Astrocyte of the spinal cord (primary cell): ENCODE data around the gene PLA2G2C.
A peak's percentile ranks its signal among the peaks of the same experiment; 100 is the strongest.

ENCODE experiments used
- DNase-seq: peaks from one replicate; pipeline ENCODE4 v3.0.0; 2011; ENCODE audit warnings: low read depth, low spot score
- H3K4me3 ChIP-seq: 2 replicates; pipeline ENCODE4 v1.5.1; 2011; ENCODE audit warnings: low read depth, mild to moderate bottlenecking, low read length, moderate library complexity
- in situ Hi-C: cut with HindIII; loops from 2 replicates; pipeline ENCODE4 v1.10.0; 2017; ENCODE audit warnings: low sequenced_read_pairs
- TF ChIP-seq, protein P1 (sequence below): IDR thresholded peaks from 2 replicates; pipeline ENCODE4 v1.5.1; 2012; ENCODE audit warnings: low read depth, mild to moderate bottlenecking, low read length, inconsistent platforms

The PLA2G2C gene

DNA sequence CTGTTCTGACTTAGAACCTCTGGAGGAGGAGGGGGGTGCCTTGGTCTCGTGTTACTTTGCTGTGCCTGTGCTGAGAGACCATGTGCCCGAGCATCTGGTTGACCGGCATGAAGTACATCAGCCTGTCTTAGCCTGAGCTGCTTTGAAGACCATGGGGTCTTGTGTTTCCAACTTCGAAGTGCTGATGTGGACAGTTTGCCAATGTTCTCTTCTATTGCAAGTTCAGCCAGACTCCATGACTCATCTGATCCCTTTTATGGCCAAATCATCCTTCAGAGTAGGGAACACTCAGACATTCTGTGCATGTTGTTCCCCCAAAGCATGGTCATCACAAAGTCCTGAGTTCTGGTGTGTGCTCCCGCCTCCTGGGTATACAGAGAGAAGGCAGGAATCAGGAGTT lies 6.0 kb upstream of the PLA2G2C start:
- in situ Hi-C loops: no loop called here
- H3K4me3 ChIP-seq: no peak overlapping the region
- TF ChIP-seq, protein P1, sequence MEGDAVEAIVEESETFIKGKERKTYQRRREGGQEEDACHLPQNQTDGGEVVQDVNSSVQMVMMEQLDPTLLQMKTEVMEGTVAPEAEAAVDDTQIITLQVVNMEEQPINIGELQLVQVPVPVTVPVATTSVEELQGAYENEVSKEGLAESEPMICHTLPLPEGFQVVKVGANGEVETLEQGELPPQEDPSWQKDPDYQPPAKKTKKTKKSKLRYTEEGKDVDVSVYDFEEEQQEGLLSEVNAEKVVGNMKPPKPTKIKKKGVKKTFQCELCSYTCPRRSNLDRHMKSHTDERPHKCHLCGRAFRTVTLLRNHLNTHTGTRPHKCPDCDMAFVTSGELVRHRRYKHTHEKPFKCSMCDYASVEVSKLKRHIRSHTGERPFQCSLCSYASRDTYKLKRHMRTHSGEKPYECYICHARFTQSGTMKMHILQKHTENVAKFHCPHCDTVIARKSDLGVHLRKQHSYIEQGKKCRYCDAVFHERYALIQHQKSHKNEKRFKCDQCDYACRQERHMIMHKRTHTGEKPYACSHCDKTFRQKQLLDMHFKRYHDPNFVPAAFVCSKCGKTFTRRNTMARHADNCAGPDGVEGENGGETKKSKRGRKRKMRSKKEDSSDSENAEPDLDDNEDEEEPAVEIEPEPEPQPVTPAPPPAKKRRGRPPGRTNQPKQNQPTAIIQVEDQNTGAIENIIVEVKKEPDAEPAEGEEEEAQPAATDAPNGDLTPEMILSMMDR: no peak
- DNase-seq: peak; percentile 5

DNA sequence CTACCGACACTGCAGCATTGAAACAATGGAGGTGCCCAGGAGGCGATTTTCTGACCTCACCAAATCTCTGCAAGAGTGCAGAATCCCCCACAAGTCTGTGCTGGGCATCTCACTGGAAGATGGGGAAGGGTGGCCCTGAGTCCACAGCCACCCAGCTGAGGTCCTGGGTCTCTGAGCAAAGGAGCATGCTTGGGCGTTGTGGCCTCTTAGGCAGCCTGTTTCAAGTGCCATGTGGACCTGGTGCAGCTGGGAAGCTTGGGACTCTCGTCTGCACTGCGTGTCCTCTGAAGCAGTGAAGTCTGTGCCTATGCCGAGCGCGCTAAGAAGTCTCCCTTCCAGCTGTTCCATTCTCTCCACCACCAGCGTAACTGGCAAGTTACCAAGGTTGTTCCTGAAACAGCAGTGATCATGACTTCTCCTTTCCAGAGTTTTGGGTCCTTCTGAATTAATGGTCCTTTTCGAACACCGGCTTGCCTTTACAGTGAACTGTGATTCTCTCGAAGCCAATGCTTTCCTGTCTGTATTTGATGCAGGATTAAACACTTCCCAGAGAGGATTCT lies 5.0 kb upstream of the PLA2G2C start:
- in situ Hi-C loops: no loop called here
- no peak overlapping the region for H3K4me3 ChIP-seq
- TF ChIP-seq, protein P1: no peak
- DNase-seq: no peak

DNA sequence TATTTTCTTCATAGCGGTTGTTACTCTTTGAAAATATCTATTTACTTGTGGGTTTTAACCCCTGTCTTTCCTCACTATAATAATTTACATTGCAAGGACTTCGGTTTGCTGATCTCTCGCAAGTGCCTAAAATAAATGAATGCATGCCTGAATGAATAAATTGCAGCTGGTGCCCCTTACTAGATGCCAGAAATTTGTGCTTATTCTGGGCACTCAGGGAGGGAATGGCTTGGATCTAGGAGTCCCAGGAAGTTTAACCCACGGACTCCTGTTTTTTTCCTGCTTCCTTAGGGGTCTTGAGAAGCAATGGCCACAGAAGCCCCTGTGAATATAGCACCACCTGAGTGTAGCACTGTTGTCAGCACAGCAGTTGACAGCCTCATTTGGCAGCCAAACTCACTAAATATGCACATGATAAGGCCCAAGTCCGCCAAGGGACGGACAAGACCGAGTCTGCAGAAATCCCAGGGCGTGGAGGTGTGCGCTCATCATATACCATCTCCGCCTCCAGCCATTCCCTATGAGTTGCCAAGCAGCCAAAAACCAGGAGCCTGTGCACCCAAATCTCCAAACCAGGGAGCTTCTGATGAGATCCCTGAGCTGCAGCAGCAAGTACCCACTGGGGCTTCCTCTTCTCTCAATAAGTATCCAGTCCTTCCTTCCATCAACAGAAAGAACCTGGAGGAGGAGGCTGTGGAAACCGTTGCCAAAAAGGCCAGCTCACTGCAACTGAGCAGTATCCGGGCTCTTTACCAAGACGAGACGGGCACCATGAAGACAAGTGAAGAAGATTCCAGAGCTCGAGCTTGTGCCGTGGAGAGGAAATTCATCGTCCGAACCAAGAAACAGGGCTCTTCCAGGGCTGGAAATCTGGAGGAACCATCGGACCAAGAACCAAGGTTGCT lies 4.2 kb upstream of the PLA2G2C start:
- H3K4me3 ChIP-seq: no peak overlapping the region
- TF ChIP-seq, protein P1: no peak
- DNase-seq: no peak
- in situ Hi-C loops: no loop called here

DNA sequence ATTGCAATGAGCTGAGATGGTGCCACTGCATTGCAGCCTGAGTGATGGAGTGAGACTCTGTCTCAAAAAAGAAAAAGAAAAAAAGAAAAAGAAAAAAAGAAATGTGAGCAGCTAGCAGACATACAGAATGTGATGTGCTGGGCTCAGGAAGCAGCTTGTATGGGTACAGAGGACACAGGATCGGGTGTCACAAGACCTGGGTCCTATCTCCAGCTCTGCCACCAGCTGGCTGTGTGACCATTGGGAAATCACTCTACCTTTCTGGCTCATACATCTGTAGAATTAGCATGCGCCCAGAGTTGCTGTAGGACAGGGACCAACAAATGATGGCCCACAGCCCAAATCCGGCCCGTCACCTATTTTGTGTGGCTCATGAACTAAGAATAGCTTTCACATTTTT lies 3.3 kb upstream of the PLA2G2C start:
- no peak for DNase-seq
- no peak overlapping the region for H3K4me3 ChIP-seq
- TF ChIP-seq, protein P1: no peak
- in situ Hi-C loops: no loop called here

DNA sequence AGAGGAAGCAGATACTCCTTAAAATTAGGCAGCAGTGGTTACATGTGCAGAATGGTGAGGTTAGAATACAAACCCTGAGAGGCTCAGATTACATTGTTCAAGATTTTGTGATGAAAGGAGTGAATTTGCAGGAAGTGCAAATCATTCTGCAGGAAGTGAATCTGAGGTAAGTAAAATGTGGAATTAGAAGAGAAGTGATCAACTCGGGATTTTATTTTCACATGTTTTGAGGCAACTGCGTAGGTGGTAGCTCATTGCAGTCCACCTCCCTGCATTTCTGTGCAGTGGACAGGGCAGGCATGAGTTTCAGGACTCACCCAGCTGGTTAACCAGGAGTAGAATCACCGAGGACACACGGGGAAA lies 2.1 kb upstream of the PLA2G2C start:
- in situ Hi-C loops: no loop called here
- TF ChIP-seq, protein P1: no peak
- no peak for DNase-seq
- H3K4me3 ChIP-seq: no peak overlapping the region

DNA sequence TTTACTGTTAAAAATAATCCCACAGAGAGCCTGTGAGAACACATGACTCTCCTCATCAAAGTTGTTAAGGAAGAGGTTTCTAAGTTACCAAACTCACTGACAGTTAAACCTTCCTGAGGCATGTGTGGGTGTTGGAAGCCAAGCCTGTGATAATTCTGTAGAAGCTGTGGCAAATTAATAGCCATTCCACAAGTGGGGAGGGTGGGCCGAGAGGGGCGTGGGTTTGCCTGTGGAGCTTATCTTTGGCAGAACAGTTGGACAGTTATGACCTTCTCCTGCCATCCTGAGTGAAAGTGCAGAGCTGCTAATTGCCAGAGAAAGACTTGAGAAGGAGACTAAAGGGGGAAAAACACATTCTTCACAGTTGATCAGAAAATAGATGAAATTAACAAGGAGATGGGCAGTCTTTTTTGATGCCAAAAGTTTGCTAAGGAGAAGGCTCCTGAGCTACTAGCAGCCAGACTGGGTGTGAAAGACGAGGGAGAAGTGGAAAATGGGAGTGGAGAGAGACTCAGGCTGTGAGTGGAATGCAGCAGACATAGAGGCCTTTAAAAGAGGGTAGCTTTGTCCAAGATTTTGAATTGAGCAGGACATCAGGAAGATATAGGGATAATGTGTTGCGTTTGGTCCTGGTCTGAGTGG lies 1.6 kb upstream of the PLA2G2C start:
- TF ChIP-seq, protein P1: no peak
- no peak for DNase-seq
- no peak overlapping the region for H3K4me3 ChIP-seq
- in situ Hi-C loops: no loop called here
